ENCODE results near the gene PDE4C.

DNA sequence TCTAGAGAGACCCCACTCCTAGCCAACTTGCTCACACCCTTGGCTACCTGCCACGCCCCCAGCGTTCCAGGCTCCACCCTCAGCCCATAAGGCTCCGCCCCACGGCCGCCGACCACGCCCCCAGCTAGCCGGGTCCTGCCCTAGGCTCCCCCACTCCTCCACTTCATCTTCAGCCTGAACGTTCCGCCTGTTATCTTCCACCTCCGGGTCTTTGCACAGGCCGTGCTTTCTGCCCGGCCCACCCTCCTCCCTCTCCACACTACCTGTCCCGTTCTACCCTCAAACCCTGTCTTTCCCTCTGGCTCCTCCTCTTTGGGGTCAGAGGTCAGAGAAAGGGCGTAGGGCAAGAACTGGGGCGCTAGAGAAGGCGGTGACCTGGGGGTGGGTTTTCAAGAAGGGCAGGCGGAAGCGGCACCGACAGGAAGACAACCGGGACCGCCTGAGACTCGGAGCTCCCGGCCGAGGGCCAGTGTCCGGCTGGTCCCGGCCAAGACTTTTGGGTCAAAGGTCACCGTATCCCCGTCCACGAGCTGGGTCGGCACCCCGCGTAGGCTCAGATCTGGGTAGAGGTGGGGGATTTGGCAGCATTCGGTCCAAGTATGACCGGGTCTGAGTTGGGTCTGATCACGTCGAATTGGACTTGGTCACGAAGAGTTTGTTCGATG lies 2.2 kb downstream of the PDE4C start:
- TF ChIP-seq, protein P1, sequence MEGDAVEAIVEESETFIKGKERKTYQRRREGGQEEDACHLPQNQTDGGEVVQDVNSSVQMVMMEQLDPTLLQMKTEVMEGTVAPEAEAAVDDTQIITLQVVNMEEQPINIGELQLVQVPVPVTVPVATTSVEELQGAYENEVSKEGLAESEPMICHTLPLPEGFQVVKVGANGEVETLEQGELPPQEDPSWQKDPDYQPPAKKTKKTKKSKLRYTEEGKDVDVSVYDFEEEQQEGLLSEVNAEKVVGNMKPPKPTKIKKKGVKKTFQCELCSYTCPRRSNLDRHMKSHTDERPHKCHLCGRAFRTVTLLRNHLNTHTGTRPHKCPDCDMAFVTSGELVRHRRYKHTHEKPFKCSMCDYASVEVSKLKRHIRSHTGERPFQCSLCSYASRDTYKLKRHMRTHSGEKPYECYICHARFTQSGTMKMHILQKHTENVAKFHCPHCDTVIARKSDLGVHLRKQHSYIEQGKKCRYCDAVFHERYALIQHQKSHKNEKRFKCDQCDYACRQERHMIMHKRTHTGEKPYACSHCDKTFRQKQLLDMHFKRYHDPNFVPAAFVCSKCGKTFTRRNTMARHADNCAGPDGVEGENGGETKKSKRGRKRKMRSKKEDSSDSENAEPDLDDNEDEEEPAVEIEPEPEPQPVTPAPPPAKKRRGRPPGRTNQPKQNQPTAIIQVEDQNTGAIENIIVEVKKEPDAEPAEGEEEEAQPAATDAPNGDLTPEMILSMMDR (IDR thresholded peaks at IDR 0.05): no peak
- TF ChIP-seq POLR2A (IDR thresholded peaks at IDR 0.05) (no peak), POLR2AphosphoS5 (IDR thresholded peaks at IDR 0.05) (no peak)

Data from prostate gland (tissue), 2 donors.